Panc1 (cell line): ENCODE data around the gene NPTXR. TPM values are rescaled to one million over a fixed set of nuclear protein-coding genes. Genes with fewer than 3 reads are reported as not detected.

Source experiments
- ATAC-seq: fragments of 200-7000 bp; cut with Tn5 transposase; 2 replicates; pipeline ENCODE4 v1.9.1; 2020; ENCODE audit warnings: mild to moderate bottlenecking, moderate library complexity
- BruUV-seq: library from RNA; stranded (reverse); fragments of 400-500 nt; replicated peaks from 2 replicates; lab custom pipeline; 2021; lab: Mats Ljungman, UMichigan
- CTCF ChIA-PET: fragments of 300-600 bp; sonication (Branson Sonifier 250); formaldehyde crosslinking; loops from one replicate; lab custom pipeline; 2022; ENCODE audit warnings: antibody characterized with exemption; lab: Charles Lee
- POLR2A ChIA-PET: fragments of 300-600 bp; sonication (Branson Sonifier 250); formaldehyde crosslinking; loops from one replicate; lab custom pipeline; 2022; ENCODE audit warnings: antibody characterized with exemption; lab: Charles Lee
- DNase-seq: peaks from one replicate; pipeline ENCODE4 v3.0.0-alpha.2; 2010; ENCODE audit warnings: low read depth, low spot score
- H3K27ac ChIP-seq: 2 replicates; pipeline ENCODE4 v1.5.1; 2011; ENCODE audit warnings: mild to moderate bottlenecking, low read length, inconsistent platforms
- H3K27me3 ChIP-seq: fragments of 200-500 bp; sonication (Bioruptor generic); 2 replicates; pipeline ENCODE4 v1.6.0; 2014; ENCODE audit warnings: low read length, inconsistent platforms; ENCODE audit not compliant: control insufficient read depth, insufficient read depth
- H3K36me3 ChIP-seq: fragments of 200-500 bp; sonication (Bioruptor generic); 2 replicates; pipeline ENCODE4 v1.5.1; 2014; ENCODE audit warnings: inconsistent platforms, mild to moderate bottlenecking, low read length, moderate library complexity; ENCODE audit not compliant: control insufficient read depth, insufficient read depth
- H3K4me1 ChIP-seq: 2 replicates; pipeline ENCODE4 v1.5.1; 2011; ENCODE audit warnings: inconsistent platforms, mild to moderate bottlenecking, low read length, moderate library complexity; ENCODE audit not compliant: control insufficient read depth, insufficient read depth
- H3K4me3 ChIP-seq, 2 experiments: 2 replicates each; pipeline ENCODE4 v1.5.1; 2011 to 2012; ENCODE audit warnings: low read depth in 2 of 2, low read length in 2 of 2, mild to moderate bottlenecking in 2 of 2, inconsistent platforms in 1 of 2, moderate library complexity in 1 of 2
- H3K9me3 ChIP-seq: fragments of 200-500 bp; sonication (Bioruptor generic); 2 replicates; pipeline ENCODE4 v1.5.1; 2014; ENCODE audit warnings: low read depth, mild to moderate bottlenecking, inconsistent platforms, low read length, moderate library complexity; ENCODE audit not compliant: control insufficient read depth, insufficient read depth
- POLR2AphosphoS5 ChIP-seq: IDR thresholded peaks from 2 replicates; pipeline ENCODE4 v1.6.1; 2012; ENCODE audit warnings: mild to moderate bottlenecking, low read depth, low read length, moderate library complexity
- SIN3A ChIP-seq: IDR thresholded peaks from 2 replicates; pipeline ENCODE4 v1.6.1; 2012; ENCODE audit warnings: low read depth, mild to moderate bottlenecking, low read length, moderate library complexity, borderline replicate concordance; ENCODE audit not compliant: insufficient read depth
- TCF7L2 ChIP-seq: IDR thresholded peaks from 2 replicates; pipeline ENCODE4 v1.6.1; 2011; ENCODE audit warnings: mild to moderate bottlenecking, low read depth, low read length, inconsistent platforms
- in situ Hi-C: cut with HindIII; loops from 2 replicates; pipeline ENCODE4 v1.10.0; 2016; ENCODE audit warnings: low sequenced_read_pairs, low pct_unique_long_range_greater_than_20kb
- intact Hi-C: fragments of 100-400 bp; cut with micrococcal nuclease; formaldehyde crosslinking; loops from one replicate; pipeline ENCODE4 v1.10.0; 2022; ENCODE audit not compliant: unreplicated experiment
- total RNA-seq: library from RNA; stranded (reverse); gene quantifications from one replicate; pipeline ENCODE4 v1.2.1, GENCODE V29; 2021; ENCODE audit not compliant: unreplicated experiment
- TF ChIP-seq, protein P1 (sequence below), 2 experiments: IDR thresholded peaks; 2 replicates each; pipeline ENCODE4 v1.6.1; 2011 to 2012; ENCODE audit warnings: low read depth in 2 of 2, control low read depth in 1 of 2, low read length in 1 of 2, mild to moderate bottlenecking in 1 of 2, moderate library complexity in 1 of 2; ENCODE audit not compliant: insufficient read depth in 1 of 2
- TF ChIP-seq, protein P2 (sequence below): fragments of 450-650 bp; IDR thresholded peaks from 2 replicates; pipeline ENCODE4 v1.5.1; 2017; ENCODE audit warnings: mild to moderate bottlenecking

NPTXR gene
- total RNA-seq, 1 experiment from 2014 or later: 32.6 TPM

DNA sequence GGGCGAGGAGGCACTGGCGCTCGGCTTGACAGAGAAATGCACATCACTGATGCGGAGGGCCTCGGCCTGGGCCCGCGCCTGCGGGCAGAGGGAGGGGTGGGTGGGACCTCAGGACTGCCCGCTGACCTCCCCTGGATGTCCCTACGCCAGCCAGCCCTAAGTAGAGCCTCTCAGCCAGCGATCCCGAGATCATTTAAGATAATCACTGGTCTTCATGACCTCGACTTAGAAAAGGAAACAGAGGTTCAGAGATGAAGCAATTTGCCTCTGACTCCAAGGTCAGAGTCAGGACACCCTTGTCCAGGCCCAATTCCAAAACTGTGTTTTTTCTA is 23.3 kb upstream of the NPTXR start:
- intact Hi-C loops (loop anchor here (5.0 to 10.0 kb wide), 2 partner anchors 138 to 255 kb away; no protein-coding TSS in a partner anchor), in situ Hi-C loops (no loop called here)
- BruUV-seq: no TSS peak
- Histone ChIP-seq H3K27me3 (no peaks in the 10 kb centered on the region), H3K27ac (no peak overlapping the region), H3K4me3 (no peak overlapping the region), H3K9me3 (no peaks in the 10 kb centered on the region), H3K36me3 (no peaks in the 10 kb centered on the region; the same call in 1 of the 2 replicates), H3K4me1 (peaks cover 42% of the 10 kb centered on the region)
- ATAC-seq (no peak), DNase-seq (no peak)
- ChIA-PET POLR2A (no interaction called here), CTCF (no interaction called here)
- TF ChIP-seq POLR2AphosphoS5: no peak
- TF ChIP-seq, protein P1, sequence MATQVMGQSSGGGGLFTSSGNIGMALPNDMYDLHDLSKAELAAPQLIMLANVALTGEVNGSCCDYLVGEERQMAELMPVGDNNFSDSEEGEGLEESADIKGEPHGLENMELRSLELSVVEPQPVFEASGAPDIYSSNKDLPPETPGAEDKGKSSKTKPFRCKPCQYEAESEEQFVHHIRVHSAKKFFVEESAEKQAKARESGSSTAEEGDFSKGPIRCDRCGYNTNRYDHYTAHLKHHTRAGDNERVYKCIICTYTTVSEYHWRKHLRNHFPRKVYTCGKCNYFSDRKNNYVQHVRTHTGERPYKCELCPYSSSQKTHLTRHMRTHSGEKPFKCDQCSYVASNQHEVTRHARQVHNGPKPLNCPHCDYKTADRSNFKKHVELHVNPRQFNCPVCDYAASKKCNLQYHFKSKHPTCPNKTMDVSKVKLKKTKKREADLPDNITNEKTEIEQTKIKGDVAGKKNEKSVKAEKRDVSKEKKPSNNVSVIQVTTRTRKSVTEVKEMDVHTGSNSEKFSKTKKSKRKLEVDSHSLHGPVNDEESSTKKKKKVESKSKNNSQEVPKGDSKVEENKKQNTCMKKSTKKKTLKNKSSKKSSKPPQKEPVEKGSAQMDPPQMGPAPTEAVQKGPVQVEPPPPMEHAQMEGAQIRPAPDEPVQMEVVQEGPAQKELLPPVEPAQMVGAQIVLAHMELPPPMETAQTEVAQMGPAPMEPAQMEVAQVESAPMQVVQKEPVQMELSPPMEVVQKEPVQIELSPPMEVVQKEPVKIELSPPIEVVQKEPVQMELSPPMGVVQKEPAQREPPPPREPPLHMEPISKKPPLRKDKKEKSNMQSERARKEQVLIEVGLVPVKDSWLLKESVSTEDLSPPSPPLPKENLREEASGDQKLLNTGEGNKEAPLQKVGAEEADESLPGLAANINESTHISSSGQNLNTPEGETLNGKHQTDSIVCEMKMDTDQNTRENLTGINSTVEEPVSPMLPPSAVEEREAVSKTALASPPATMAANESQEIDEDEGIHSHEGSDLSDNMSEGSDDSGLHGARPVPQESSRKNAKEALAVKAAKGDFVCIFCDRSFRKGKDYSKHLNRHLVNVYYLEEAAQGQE (IDR thresholded peaks at IDR 0.05; ENCODE audit: insufficient read depth in 1 of 2, low read depth in 2 of 2, low read length in 1 of 2): no peak

DNA sequence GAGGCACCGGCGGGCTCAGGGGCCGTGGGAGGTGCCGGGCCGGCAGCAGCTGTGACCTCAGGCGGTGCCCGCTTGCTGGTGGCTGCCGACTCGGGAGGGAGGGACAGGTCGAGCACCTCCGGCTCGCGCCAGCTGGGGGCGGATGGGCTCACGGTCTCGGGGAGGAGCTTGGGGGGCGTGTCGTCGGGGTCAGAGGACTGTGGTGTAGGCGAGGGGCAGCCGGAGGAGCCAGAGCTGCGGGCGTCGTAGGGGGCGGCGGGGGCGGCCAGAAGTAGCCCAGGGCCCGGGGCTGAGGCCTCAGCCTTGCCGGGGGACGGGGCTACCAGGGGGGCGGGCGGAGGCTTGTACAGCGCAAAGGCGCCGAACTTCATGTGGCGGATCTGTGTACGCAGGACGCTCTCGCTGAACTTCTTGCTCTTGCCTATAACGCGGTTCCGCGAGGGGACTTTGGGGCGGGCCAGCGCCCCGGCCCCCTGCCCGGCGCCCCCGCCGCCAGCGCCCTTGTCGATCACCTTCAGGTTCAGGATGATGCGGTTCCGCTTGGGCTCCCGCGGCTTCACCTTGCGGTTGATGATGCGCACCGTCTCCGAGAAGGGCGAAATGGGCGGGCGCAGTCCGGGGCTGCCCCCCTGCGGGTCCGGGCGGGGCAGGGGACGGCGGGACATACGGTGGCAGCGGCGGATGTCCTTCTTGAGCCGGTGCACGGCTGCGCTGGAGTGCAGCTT is 22.7 kb upstream of the NPTXR start:
- no peak for ATAC-seq
- in situ Hi-C loops: no loop called here

More for the DNA sequence above, 22.7 kb upstream of the NPTXR start:
- H3K4me3 ChIP-seq: no peak overlapping the region
- H3K36me3 ChIP-seq: no peaks in the 10 kb centered on the region; the same call in 1 of the 2 replicates
- no peak for TF ChIP-seq SIN3A
- TF ChIP-seq, protein P2, sequence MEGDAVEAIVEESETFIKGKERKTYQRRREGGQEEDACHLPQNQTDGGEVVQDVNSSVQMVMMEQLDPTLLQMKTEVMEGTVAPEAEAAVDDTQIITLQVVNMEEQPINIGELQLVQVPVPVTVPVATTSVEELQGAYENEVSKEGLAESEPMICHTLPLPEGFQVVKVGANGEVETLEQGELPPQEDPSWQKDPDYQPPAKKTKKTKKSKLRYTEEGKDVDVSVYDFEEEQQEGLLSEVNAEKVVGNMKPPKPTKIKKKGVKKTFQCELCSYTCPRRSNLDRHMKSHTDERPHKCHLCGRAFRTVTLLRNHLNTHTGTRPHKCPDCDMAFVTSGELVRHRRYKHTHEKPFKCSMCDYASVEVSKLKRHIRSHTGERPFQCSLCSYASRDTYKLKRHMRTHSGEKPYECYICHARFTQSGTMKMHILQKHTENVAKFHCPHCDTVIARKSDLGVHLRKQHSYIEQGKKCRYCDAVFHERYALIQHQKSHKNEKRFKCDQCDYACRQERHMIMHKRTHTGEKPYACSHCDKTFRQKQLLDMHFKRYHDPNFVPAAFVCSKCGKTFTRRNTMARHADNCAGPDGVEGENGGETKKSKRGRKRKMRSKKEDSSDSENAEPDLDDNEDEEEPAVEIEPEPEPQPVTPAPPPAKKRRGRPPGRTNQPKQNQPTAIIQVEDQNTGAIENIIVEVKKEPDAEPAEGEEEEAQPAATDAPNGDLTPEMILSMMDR: no peak
- TF ChIP-seq TCF7L2: no peak
- no peak for TF ChIP-seq POLR2AphosphoS5
- TF ChIP-seq, protein P1 (IDR thresholded peaks at IDR 0.05; ENCODE audit: insufficient read depth in 1 of 2, low read depth in 2 of 2, low read length in 1 of 2): no peak
- H3K4me1 ChIP-seq: peaks cover 47% of the 10 kb centered on the region
- ChIA-PET POLR2A (no interaction called here), CTCF (no interaction called here)
- H3K27ac ChIP-seq: no peak overlapping the region
- no peaks in the 10 kb centered on the region for H3K27me3 ChIP-seq
- BruUV-seq: no TSS peak
- no peaks in the 10 kb centered on the region for H3K9me3 ChIP-seq
- DNase-seq: no peak
- intact Hi-C loops: loop anchor here (5.0 to 10.0 kb wide), 2 partner anchors 138 to 256 kb away; no protein-coding TSS in a partner anchor
